Frontal cortex (tissue), 4 donors: ENCODE measurements around the gene TPM1. TPM values are rescaled to one million over a fixed set of nuclear protein-coding genes. Genes with fewer than 3 reads are reported as not detected.

Experiments used
- DNase-seq, 2 donors: peaks; one replicate each; pipeline ENCODE4 v3.0.0; 2012; ENCODE audit warnings: low spot score in 2 of 2
- FAIRE-seq: peaks from 2 replicates; lab custom pipeline; 2012; peaks lifted over from hg19 to GRCh38; lab: Jason Lieb, UNC
- total RNA-seq: library from RNA; depleted of rRNA; stranded (reverse); fragments of >200 nt; gene quantifications from one replicate; pipeline ENCODE4 v1.2.3, GENCODE V29; 2014
- donor health status: control.
- donor health status: control.
- donor health status: control.

TPM1 gene
- total RNA-seq, 1 donor from 2014 or later: 88.5 TPM

GRCh38 chr15:63052077-63052841 is 9.7 kb downstream of the TPM1 start:
- DNase-seq (no peak), FAIRE-seq (no peak)

DNA sequence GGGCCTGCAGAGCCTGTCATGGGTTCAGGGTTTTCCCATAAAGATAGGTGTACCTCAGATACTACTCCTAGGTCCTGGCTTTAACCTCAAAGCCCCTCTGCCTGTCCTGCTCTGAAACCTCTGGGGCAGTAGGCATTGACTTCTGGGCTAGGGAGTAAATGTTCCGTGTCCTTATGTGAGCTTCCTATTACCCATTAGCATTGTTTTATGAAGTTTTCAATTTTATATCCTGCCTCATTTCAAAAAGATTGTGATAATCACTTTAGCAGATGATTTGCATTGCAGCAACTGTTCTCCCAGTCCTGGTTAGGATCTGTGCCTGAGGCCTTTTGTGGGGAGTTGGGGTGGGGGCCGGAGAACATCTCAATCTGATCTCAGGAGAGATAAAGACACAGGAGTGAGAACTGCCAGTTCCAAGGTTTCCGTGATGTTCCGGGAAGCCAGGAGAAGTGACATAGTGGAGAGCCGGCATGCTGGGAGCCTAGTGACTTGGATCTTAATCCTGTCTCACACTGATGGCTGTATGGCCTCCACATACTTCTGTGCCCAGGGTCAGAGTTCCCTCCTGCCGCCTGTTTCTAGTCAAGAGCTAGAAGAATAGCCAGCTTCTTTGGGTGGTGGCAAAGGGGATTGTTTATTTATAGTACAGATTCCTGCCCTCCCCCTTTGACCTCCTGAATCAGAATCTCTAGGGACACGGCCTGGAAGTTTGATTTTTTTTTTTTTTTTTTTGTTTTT is 10.6 kb downstream of the TPM1 start:
- DNase-seq: no peak
- no peak for FAIRE-seq

DNA sequence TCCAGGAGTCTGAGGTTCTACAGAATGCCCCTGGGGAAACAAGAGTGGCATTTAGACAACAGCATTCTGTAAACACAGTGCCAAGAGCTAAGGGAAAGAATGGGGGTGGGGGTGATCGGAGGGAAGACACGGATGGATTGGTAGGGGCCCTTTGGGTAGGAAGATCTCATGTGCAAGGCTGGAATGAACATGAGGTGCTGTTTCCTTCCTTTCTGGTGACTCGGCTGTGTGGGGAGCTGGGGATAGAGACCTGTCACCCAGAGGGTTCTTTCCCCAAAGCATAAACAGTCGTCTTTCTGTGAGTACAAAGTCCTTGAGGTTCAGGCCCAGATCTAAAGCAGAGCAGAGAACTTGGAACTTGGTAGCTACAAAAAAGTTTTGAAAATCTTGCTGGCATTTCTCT is 11.7 kb downstream of the TPM1 start:
- DNase-seq: no peak
- FAIRE-seq: no peak

DNA sequence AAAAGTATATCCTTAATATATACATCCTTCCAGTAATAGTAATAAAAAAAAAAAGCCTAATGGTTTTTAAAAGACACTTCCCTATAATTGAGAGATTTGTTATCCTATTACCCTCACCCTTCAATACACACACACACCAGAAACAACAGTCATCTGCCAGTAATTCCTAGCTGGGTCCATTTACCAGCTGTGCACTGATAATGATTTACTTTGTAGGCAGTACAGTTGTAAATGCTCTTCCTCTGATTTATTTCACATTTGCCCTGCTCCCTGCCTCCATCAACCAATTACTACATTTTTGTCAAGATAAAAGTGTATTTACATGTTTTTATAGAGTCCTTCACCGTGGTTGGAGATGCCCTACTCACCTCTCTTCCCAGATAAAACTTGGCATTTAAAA is 12.4 kb downstream of the TPM1 start:
- no peak for FAIRE-seq
- DNase-seq: no peak

- no peak for DNase-seq
Measured at GRCh38 chr15:63056829-63057228, 14.3 kb downstream of the TPM1 start.

GRCh38 chr15:63057468-63058345 is 15.2 kb downstream of the TPM1 start:
- DNase-seq (no peak), FAIRE-seq (no peak)

More at GRCh38 chr15:63056829-63057228, 14.3 kb downstream of the TPM1 start:
- FAIRE-seq: no peak

GRCh38 chr15:63059075-63059474 is 16.5 kb downstream of the TPM1 start:
- no peak for FAIRE-seq
- no peak for DNase-seq

GRCh38 chr15:63059573-63060216 is 17.1 kb downstream of the TPM1 start:
- DNase-seq: no peak
- no peak for FAIRE-seq

DNA sequence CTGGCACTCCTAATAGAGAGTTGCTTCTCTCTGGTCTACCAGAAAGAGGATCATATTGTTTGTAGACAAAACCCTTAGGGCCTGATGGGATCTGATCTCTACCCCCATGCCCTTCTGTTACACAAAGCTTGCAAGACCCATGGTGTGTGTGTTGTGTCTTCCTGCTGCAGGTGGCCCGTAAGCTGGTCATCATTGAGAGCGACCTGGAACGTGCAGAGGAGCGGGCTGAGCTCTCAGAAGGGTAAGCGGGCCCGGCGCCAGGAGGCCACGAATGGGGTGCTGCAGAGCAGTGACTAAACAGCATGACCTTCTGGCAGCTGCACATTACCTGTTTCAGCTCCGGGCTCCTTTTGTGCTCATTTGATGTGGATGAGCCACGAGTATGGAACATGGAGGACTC is 18.2 kb downstream of the TPM1 start:
- FAIRE-seq (no peak), DNase-seq (no peak)

GRCh38 chr15:63061975-63062374 is 19.4 kb downstream of the TPM1 start:
- FAIRE-seq: no peak

DNA sequence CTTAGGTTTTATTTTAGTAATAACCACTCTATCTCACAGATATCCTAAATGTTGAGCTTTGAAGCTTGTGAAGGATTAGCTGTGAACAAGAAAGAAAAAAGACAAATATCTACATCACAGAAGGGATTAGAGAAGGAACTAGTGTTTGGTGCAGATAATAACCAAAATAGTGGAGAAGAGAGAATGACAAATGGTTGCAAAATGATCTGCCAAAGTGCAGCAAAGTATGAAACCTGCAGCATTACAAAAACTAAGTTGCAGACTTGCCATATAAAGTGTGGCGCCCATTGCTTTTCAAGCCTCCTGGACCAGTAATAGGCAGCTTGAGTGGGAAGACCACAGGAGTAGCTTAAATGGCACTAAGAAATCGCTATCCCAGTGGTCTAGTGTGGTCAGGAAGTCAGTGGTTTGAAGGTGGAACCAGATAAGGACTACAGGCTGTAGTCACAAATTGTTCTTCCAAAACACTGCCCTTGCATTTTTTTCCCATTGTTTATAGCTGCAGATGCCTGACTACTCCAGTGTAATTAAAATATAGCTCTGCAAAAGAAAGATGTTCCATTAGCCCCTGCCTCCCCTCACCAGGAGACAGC is 20.7 kb downstream of the TPM1 start:
- DNase-seq: no peak
- FAIRE-seq: no peak

More at GRCh38 chr15:63061975-63062374, 19.4 kb downstream of the TPM1 start:
- DNase-seq: no peak

- FAIRE-seq (no peak), DNase-seq (no peak)
Measured at GRCh38 chr15:63063877-63064409, 21.4 kb downstream of the TPM1 start.

DNA sequence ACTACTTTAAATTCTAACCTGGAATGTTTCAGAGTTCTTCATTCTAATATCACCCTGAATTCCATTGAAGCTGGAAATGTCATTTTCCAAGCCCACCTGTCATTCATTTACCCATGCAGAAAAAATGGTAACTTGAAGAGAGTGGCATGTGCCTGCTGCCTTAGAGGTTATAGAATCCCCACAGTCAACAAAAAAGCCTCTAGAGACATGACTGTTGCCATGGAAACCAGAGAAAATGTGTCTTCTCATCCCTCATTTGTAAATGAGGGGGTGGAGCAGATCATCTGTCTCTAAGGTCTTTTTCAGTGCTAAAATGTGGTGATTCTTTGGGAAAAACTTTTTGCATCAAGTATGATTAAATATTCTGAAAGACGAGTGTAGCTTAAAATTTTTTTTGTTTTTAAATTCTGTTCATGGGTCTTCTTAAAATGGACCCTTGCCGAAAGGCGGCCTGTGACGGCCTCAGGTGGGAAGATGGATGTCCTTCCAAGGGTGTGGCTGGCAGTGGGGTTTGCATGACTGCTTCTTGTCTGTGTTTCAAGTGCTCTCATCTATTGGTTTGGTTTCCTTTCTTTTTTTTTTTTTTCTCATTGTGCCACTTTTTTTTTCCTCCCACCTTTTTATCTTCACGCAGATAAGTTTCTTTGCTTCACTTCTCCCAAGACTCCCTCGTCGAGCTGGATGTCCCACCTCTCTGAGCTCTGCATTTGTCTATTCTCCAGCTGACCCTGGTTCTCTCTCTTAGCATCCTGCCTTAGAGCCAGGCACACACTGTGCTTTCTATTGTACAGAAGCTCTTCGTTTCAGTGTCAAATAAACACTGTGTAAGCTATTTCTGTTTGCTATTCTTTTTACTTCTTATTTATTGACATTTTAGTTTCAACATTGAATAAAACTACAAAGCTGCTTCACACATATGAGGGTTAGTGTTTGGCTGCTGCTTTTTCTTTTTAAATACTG is 23.0 kb downstream of the TPM1 start:
- FAIRE-seq (no peak), DNase-seq (peak in 1 of 2 donors; percentile 43)

- no peak for DNase-seq
- no peak for FAIRE-seq
Measured at GRCh38 chr15:63066272-63066671, 23.7 kb downstream of the TPM1 start.

- no peak for FAIRE-seq
Measured at GRCh38 chr15:63067306-63067705, 24.8 kb downstream of the TPM1 start.

DNA sequence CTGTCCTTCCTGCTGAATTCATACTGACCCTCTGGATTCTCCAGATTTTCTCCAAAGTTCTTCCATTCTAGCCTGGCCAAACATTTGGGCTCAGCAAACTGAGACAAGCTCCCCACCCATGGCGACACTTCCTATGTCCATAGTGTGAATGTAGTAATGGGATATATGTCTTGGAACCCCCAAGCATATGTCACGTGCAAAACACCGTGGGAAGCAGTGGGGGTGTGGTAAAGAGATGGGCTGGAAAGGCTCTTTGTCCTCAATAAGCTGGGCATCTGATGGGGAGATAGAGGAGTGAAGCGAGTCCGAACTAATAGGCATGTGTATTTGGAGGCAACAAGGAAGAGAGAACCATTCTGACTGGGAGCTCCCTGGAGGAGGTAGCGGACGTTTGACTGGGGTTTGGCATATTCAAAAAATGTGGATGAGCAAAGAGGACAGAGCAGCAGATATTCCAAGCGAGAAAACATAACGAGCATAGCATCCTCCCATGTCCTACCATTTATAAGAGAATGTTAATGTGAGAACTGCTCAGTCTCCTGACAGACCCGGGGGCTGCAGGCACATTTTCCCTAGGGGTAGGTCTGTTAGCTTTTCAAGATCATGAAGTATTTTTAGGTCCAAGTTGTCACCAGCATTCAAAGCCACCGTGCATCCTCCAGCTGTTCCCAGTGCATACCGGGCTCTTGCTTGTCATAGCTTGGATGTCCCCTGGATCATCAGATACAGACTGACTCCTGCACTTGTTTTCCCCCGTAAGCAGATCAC is 25.6 kb downstream of the TPM1 start:
- FAIRE-seq: no peak

More at GRCh38 chr15:63067306-63067705, 24.8 kb downstream of the TPM1 start:
- DNase-seq: no peak

GRCh38 chr15:63069616-63070090 is 27.1 kb downstream of the TPM1 start:
- FAIRE-seq (no peak), DNase-seq (no peak)

More for the DNA sequence above, 25.6 kb downstream of the TPM1 start:
- DNase-seq: no peak
